A549 treated with AZD2906 at 1 μM for 4 hours (cell line): ENCODE results near the gene SETDB2. TPM values are rescaled to one million over a fixed set of nuclear protein-coding genes. Genes with fewer than 3 reads are reported as not detected.

Source experiments
- total RNA-seq: library from RNA; stranded (reverse); fragments of 200-300 nt; extraction: Qiagen RNA extraction; gene quantifications from 5 replicates; pipeline ENCODE4 v1.2.3, GENCODE V29; 2022

Gene SETDB2
- total RNA-seq, result 1.6 to 2.1 TPM (median 1.8 TPM) in 5 replicates

GRCh38 chr13:49443704-49444523, at the start of gene SETDB2, which contains the start of gene CAB39L:
SETDB2 (plus strand) TSS chr13:49444274; CDS start chr13:49451894, 7,620 bp downstream.
CAB39L (minus strand) TSS chr13:49444064; CDS start chr13:49382910, 61,154 bp downstream.

GRCh38 chr13:49495783-49496762, 52.0 kb downstream of the SETDB2 start, which contains the start of gene PHF11:
PHF11 (plus strand) TSS chr13:49495953; CDS start chr13:49496002, 49 bp downstream.

Other genes starting within 250 kb of the SETDB2 start
- 0.39 to 0.66 TPM (median 0.57 TPM) in 5 replicates for gene MLNR, start 223.9 kb upstream of the SETDB2 start, total RNA-seq
- 7.6 to 8.7 TPM (median 8.5 TPM) in 5 replicates for gene CDADC1, start 196.3 kb upstream of the SETDB2 start, total RNA-seq
- 1.4 to 2.5 TPM (median 1.8 TPM) in 5 replicates for gene CAB39L, start 210 bp upstream of the SETDB2 start, total RNA-seq
- gene PHF11, start 51.7 kb downstream of the SETDB2 start, total RNA-seq, result 5.1 to 6.2 TPM (median 5.9 TPM) in 5 replicates
- 7.7 to 9.6 TPM (median 8.8 TPM) in 5 replicates for gene RCBTB1, start 141.3 kb downstream of the SETDB2 start, total RNA-seq
- gene ARL11, start 184.2 kb downstream of the SETDB2 start, total RNA-seq, result not detected in 5 replicates
- gene EBPL, start 247.2 kb downstream of the SETDB2 start, total RNA-seq, result 38.8 to 70.0 TPM (median 68.2 TPM) in 5 replicates